Measurements from ENCODE around the gene MSTN. TPM values are rescaled to one million over a fixed set of nuclear protein-coding genes. Genes with fewer than 3 reads are reported as not detected.

Gene MSTN
- polyA plus RNA-seq: 1.2 and 1.3 TPM in 2 replicates
- 0.23 and 0.73 TPM in 2 replicates for polyA minus RNA-seq

- TF ChIP-seq TAF1 (IDR thresholded peaks at IDR 0.05; ENCODE audit: low read depth): no peak
- TF ChIP-seq CTCF (IDR thresholded peaks at IDR 0.05; ENCODE audit: poor library complexity, severe bottlenecking): no peak
- no peak for TF ChIP-seq REST (IDR thresholded peaks at IDR 0.05; ENCODE audit: borderline replicate concordance)
- TF ChIP-seq EP300 (conservative IDR thresholded peaks at IDR 0.05; ENCODE audit: poor library complexity, severe bottlenecking): no peak
- no peak for TF ChIP-seq SMC3 (conservative IDR thresholded peaks at IDR 0.05; ENCODE audit: poor library complexity)
- TF ChIP-seq RAD21 (conservative IDR thresholded peaks at IDR 0.05): no peak
- TF ChIP-seq EZH2 (IDR thresholded peaks at IDR 0.05; ENCODE audit: borderline replicate concordance, insufficient read depth, low read length, poor library complexity, severe bottlenecking): no peak
- H3K27me3 ChIP-seq (ENCODE audit: insufficient read depth, low read depth, low read length): no peaks in the 10 kb centered on the region
- H3K9me3 ChIP-seq (ENCODE audit: low read length): no peaks in the 10 kb centered on the region
- H2AFZ ChIP-seq (ENCODE audit: low read depth, low read length): no peak within 1 kb of the TSS
- no peak within 1 kb of the TSS for H3K9ac ChIP-seq (ENCODE audit: low read length)
- no peaks in the 10 kb centered on the region for H3K36me3 ChIP-seq (ENCODE audit: insufficient read depth, low read length)
- no peak within 1 kb of the TSS for H3K4me2 ChIP-seq (ENCODE audit: low read length)
- no peaks in the 10 kb centered on the region for H3F3A ChIP-seq (ENCODE audit: insufficient read depth, low read length, poor library complexity, severe bottlenecking)
- H3K4me3 ChIP-seq (ENCODE audit: low read length): no peak within 1 kb of the TSS
- H4K20me1 ChIP-seq (ENCODE audit: insufficient read depth): no peaks in the 10 kb centered on the region
- H3K27ac ChIP-seq (ENCODE audit: low read length): no peak within 1 kb of the TSS
- H3K9me2 ChIP-seq (ENCODE audit: insufficient read depth, low read length): no peaks in the 10 kb centered on the region
- H3K79me2 ChIP-seq (replicated peaks; ENCODE audit: insufficient read depth, low read length): no peaks in the 10 kb centered on the region
Measured at GRCh38 chr2:190062601-190063000, at the start of gene MSTN. TSS of gene MSTN (minus strand) at chr2:190062729. CDS start at chr2:190062596, 133 bp downstream.

GRCh38 chr2:190111166-190111565 is 48.6 kb upstream of the MSTN start:
- Histone ChIP-seq H3K36me3 (ENCODE audit: insufficient read depth, low read length) (no peaks in the 10 kb centered on the region), H3K9ac (ENCODE audit: low read length) (no peak overlapping the region), H2AFZ (ENCODE audit: low read depth, low read length) (no peak overlapping the region), H3K79me2 (replicated peaks; ENCODE audit: insufficient read depth, low read length) (no peaks in the 10 kb centered on the region), H3K4me2 (ENCODE audit: low read length) (no peak overlapping the region), H3K9me3 (ENCODE audit: low read length) (no peaks in the 10 kb centered on the region), H3K9me2 (ENCODE audit: insufficient read depth, low read length) (no peaks in the 10 kb centered on the region), H3K4me3 (ENCODE audit: low read length) (no peak overlapping the region), H4K20me1 (ENCODE audit: insufficient read depth) (no peaks in the 10 kb centered on the region), H3K27me3 (ENCODE audit: insufficient read depth, low read depth, low read length) (no peaks in the 10 kb centered on the region), H3K27ac (ENCODE audit: low read length) (no peak overlapping the region), H3F3A (ENCODE audit: insufficient read depth, low read length, poor library complexity, severe bottlenecking) (no peaks in the 10 kb centered on the region)
- TF ChIP-seq TAF1 (IDR thresholded peaks at IDR 0.05; ENCODE audit: low read depth) (no peak), SMC3 (conservative IDR thresholded peaks at IDR 0.05; ENCODE audit: poor library complexity) (no peak), RAD21 (conservative IDR thresholded peaks at IDR 0.05) (no peak), POLR2AphosphoS5 (IDR thresholded peaks at IDR 0.05) (no peak), MXI1 (conservative IDR thresholded peaks at IDR 0.05; ENCODE audit: poor library complexity, severe bottlenecking) (no peak), CTCF (IDR thresholded peaks at IDR 0.05; ENCODE audit: poor library complexity, severe bottlenecking) (no peak), REST (IDR thresholded peaks at IDR 0.05; ENCODE audit: borderline replicate concordance) (no peak), EZH2 (IDR thresholded peaks at IDR 0.05; ENCODE audit: borderline replicate concordance, insufficient read depth, low read length, poor library complexity, severe bottlenecking) (no peak), EP300 (conservative IDR thresholded peaks at IDR 0.05; ENCODE audit: poor library complexity, severe bottlenecking) (no peak)

Measured in neural cell (in vitro differentiated cells).